Calu3 (cell line): ENCODE measurements around the gene SPATA31C1. TPM values are rescaled to one million over a fixed set of nuclear protein-coding genes. Genes with fewer than 3 reads are reported as not detected.

Experiments
- BruUV-seq: library from RNA; stranded (reverse); fragments of 400-500 nt; replicated peaks from 2 replicates; lab custom pipeline; 2021; lab: Mats Ljungman, UMichigan
- CTCF ChIA-PET: fragments of 300-600 bp; sonication (Branson Sonifier 250); formaldehyde crosslinking; loops from one replicate; lab custom pipeline; 2022; ENCODE audit warnings: antibody characterized with exemption; lab: Charles Lee
- DNase-seq: peaks from one replicate; pipeline ENCODE4 v3.0.0; 2022
- H3K27ac Mint-ChIP-seq: one replicate; pipeline ENCODE4 v1.8.0; 2022; ENCODE audit warnings: mixed read lengths; ENCODE audit not compliant: unreplicated experiment
- H3K27me3 Mint-ChIP-seq: one replicate; pipeline ENCODE4 v1.8.0; 2022; ENCODE audit warnings: mixed read lengths; ENCODE audit not compliant: unreplicated experiment
- H3K36me3 Mint-ChIP-seq: one replicate; pipeline ENCODE4 v1.8.0; 2022; ENCODE audit warnings: mild to moderate bottlenecking, moderate library complexity, mixed read lengths; ENCODE audit not compliant: insufficient read depth, unreplicated experiment
- H3K4me1 Mint-ChIP-seq: one replicate; pipeline ENCODE4 v1.8.0; 2022; ENCODE audit warnings: mild to moderate bottlenecking, low read depth, mixed read lengths; ENCODE audit not compliant: unreplicated experiment
- H3K4me3 Mint-ChIP-seq: one replicate; pipeline ENCODE4 v1.8.0; 2022; ENCODE audit warnings: mild to moderate bottlenecking, low read depth, moderate library complexity, mixed read lengths; ENCODE audit not compliant: unreplicated experiment
- H3K9me3 Mint-ChIP-seq: one replicate; pipeline ENCODE4 v1.8.0; 2022; ENCODE audit warnings: low read depth, mixed read lengths; ENCODE audit not compliant: unreplicated experiment
- intact Hi-C: fragments of 100-400 bp; cut with micrococcal nuclease; formaldehyde crosslinking; loops from one replicate; pipeline ENCODE4 v1.10.0; 2022; ENCODE audit not compliant: unreplicated experiment
- total RNA-seq: library from RNA; stranded (reverse); gene quantifications from 2 replicates; pipeline ENCODE4 v1.2.3, GENCODE V29; 2022
- TF ChIP-seq, protein P1 (sequence below): fragments of 200-600 bp; IDR thresholded peaks from one replicate; pipeline ENCODE4 v1.8.0; 2022; ENCODE audit warnings: antibody characterized with exemption; ENCODE audit not compliant: unreplicated experiment

Gene SPATA31C1
- total RNA-seq, 1 experiment from 2014 or later = not detected

GRCh38 chr9:87875831-87876545 lies 41.8 kb upstream of the SPATA31C1 start:
- no peaks in the 10 kb centered on the region for H3K27me3 Mint-ChIP-seq
- no peak overlapping the region for H3K4me3 Mint-ChIP-seq
- no peaks in the 10 kb centered on the region for H3K36me3 Mint-ChIP-seq
- H3K9me3 Mint-ChIP-seq = no peaks in the 10 kb centered on the region
- intact Hi-C loops = no loop called here
- BruUV-seq = no TSS peak
- CTCF ChIA-PET = no interaction called here
- DNase-seq = no peak
- TF ChIP-seq, protein P1, sequence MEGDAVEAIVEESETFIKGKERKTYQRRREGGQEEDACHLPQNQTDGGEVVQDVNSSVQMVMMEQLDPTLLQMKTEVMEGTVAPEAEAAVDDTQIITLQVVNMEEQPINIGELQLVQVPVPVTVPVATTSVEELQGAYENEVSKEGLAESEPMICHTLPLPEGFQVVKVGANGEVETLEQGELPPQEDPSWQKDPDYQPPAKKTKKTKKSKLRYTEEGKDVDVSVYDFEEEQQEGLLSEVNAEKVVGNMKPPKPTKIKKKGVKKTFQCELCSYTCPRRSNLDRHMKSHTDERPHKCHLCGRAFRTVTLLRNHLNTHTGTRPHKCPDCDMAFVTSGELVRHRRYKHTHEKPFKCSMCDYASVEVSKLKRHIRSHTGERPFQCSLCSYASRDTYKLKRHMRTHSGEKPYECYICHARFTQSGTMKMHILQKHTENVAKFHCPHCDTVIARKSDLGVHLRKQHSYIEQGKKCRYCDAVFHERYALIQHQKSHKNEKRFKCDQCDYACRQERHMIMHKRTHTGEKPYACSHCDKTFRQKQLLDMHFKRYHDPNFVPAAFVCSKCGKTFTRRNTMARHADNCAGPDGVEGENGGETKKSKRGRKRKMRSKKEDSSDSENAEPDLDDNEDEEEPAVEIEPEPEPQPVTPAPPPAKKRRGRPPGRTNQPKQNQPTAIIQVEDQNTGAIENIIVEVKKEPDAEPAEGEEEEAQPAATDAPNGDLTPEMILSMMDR = no peak
- H3K4me1 Mint-ChIP-seq = peaks cover 8% of the 10 kb centered on the region
- H3K27ac Mint-ChIP-seq = no peak overlapping the region

DNA sequence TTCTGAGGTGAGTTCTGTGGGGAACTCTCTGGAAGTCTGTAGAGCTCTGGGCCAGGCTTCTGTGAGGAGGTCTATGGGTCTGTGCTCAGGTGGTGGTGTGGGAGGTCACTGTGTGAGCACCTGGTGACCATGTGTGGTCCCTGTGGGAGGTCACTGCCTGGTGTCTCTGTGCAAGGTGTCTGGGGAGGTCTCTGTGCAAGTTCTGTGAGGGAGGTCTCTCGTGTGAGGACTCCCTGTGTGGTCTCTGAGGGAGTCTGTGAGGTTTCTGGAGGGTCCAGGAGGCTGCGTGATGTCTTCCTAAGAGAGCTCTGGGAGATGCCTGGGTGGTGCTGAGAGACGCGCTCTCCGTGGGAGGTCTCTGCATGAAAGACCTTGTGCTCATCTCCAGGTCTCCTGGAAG lies 41.1 kb upstream of the SPATA31C1 start:
- no peak overlapping the region for H3K4me3 Mint-ChIP-seq
- H3K36me3 Mint-ChIP-seq = no peaks in the 10 kb centered on the region
- intact Hi-C loops = no loop called here
- CTCF ChIA-PET = no interaction called here
- no peak overlapping the region for H3K27ac Mint-ChIP-seq
- no peak for DNase-seq
- no peaks in the 10 kb centered on the region for H3K27me3 Mint-ChIP-seq
- TF ChIP-seq, protein P1 = no peak
- peaks cover 8% of the 10 kb centered on the region for H3K4me1 Mint-ChIP-seq
- H3K9me3 Mint-ChIP-seq = no peaks in the 10 kb centered on the region
- BruUV-seq = no TSS peak

DNA sequence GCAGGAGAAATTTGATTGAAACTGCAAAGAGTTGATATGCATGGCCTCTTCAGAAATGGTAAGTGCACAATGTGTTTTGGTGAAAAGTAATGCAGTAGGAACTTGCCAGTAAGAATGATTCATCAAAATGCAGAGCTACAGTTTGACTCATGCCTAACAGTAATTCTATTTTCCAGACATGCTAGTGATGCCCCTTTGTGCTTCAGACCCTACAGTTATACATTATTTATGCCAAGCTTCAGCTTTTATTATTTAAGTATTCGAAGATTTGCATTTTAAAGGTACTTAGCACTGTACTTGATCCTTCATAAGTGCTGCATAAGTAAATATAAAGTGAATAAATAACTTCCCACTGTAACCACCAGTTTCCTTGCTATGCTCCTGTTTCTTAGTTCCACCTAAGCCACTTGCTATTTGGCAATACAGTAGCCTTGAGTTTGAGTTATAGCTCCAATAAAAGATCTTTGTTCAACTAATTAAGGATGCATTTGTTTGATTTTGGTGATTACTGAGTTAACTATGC lies 38.7 kb upstream of the SPATA31C1 start:
- CTCF ChIA-PET = interaction anchor here (1.6 to 1.7 kb wide), 2 partner anchors 16 to 44 kb away, joined by 5 read pairs; no protein-coding TSS in a partner anchor
- H3K9me3 Mint-ChIP-seq = no peaks in the 10 kb centered on the region

DNA sequence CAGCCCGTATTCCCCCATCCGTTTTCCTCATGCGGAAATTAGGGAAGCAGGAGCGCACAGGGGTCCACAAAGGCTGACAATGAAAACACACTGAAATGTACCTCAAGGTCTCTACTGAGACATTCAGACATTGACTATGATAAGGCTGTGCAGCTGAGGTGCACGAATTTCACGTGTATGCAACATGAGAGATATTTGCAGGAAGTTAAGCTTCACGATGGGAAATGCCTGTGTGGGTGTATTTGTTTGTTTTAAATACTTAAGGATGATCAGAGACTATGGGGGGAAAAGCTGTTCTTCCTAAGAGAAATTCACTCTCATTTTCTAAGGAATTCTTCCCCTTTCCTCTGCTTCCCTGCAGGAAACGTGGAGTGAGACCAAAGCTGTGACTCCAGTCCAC lies 37.6 kb upstream of the SPATA31C1 start:
- peaks cover 8% of the 10 kb centered on the region for H3K4me1 Mint-ChIP-seq
- no peak overlapping the region for H3K4me3 Mint-ChIP-seq
- no peak overlapping the region for H3K27ac Mint-ChIP-seq
- no peaks in the 10 kb centered on the region for H3K27me3 Mint-ChIP-seq
- CTCF ChIA-PET = no interaction called here
- BruUV-seq = no TSS peak
- no peaks in the 10 kb centered on the region for H3K36me3 Mint-ChIP-seq
- TF ChIP-seq, protein P1 = no peak
- intact Hi-C loops = no loop called here
- H3K9me3 Mint-ChIP-seq = no peaks in the 10 kb centered on the region
- no peak for DNase-seq

More for the DNA sequence above, 38.7 kb upstream of the SPATA31C1 start:
- peaks cover 8% of the 10 kb centered on the region for H3K4me1 Mint-ChIP-seq
- H3K36me3 Mint-ChIP-seq = no peaks in the 10 kb centered on the region
- BruUV-seq = no TSS peak
- no peaks in the 10 kb centered on the region for H3K27me3 Mint-ChIP-seq
- intact Hi-C loops = no loop called here
- TF ChIP-seq, protein P1 = no peak
- no peak for DNase-seq
- no peak overlapping the region for H3K27ac Mint-ChIP-seq
- no peak overlapping the region for H3K4me3 Mint-ChIP-seq
